Measurements from ENCODE around the gene SECTM1.

Gene SECTM1

GRCh38 chr17:82314012-82314726 is 19.4 kb downstream of the SECTM1 start:
- no peak for DNase-seq

- DNase-seq, result no peak
Observed at GRCh38 chr17:82313195-82314011, 20.2 kb downstream of the SECTM1 start.

GRCh38 chr17:82311971-82312370 is 21.6 kb downstream of the SECTM1 start:
- DNase-seq, result no peak

GRCh38 chr17:82310877-82311276 is 22.7 kb downstream of the SECTM1 start:
- DNase-seq, result no peak

- DNase-seq, result no peak
Observed at GRCh38 chr17:82309656-82310570, 23.7 kb downstream of the SECTM1 start.

- no peak for DNase-seq
Observed at GRCh38 chr17:82305727-82306300, 27.8 kb downstream of the SECTM1 start.

GRCh38 chr17:82304826-82305726 is 28.5 kb downstream of the SECTM1 start:
- no peak for DNase-seq

GRCh38 chr17:82303944-82304808 is 29.4 kb downstream of the SECTM1 start:
- no peak for DNase-seq

- DNase-seq, result no peak
Observed at GRCh38 chr17:82302991-82303943, 30.3 kb downstream of the SECTM1 start.

GRCh38 chr17:82302568-82302963 is 31.0 kb downstream of the SECTM1 start:
- DNase-seq, result no peak

GRCh38 chr17:82301916-82302567 is 31.5 kb downstream of the SECTM1 start:
- DNase-seq, result no peak

GRCh38 chr17:82301300-82301915 is 32.2 kb downstream of the SECTM1 start:
- no peak for DNase-seq

GRCh38 chr17:82300707-82301270 is 32.8 kb downstream of the SECTM1 start:
- peak; percentile 47 for DNase-seq

- no peak for DNase-seq
Observed at GRCh38 chr17:82300228-82300627, 33.3 kb downstream of the SECTM1 start.

GRCh38 chr17:82299452-82299851 is 34.1 kb downstream of the SECTM1 start:
- no peak for DNase-seq

GRCh38 chr17:82298538-82299421 is 34.8 kb downstream of the SECTM1 start:
- DNase-seq, result no peak
